Tibial nerve (tissue), 4 donors: Measurements from ENCODE around the gene SAG.

Source experiments
- CTCF ChIP-seq, 5 experiments: fragments of 200-600 bp in 3 of 5; fragments of 450-650 bp in 2 of 5; sonication (generic) in 3 of 5; IDR thresholded peaks; one replicate each; pipeline ENCODE4 v1.5.1; 2016 to 2019; ENCODE audit warnings: antibody characterized with exemption in 5 of 5, mild to moderate bottlenecking in 3 of 5, moderate library complexity in 2 of 5
- EP300 ChIP-seq, 2 donors: sonication (generic); formaldehyde crosslinking; IDR thresholded peaks; one replicate each; pipeline ENCODE4 v1.6.1; 2017; ENCODE audit warnings: antibody characterized with exemption in 2 of 2, mild to moderate bottlenecking in 1 of 2
- POLR2A ChIP-seq, 2 donors: fragments of 450-650 bp; IDR thresholded peaks; one replicate each; pipeline ENCODE4 v1.6.1; 2017; ENCODE audit warnings: antibody characterized with exemption in 2 of 2, mild to moderate bottlenecking in 2 of 2, moderate library complexity in 2 of 2

- TF ChIP-seq CTCF (IDR thresholded peaks at IDR 0.05), result no peak
- peak in 1 of 2 donors; percentile 61 for TF ChIP-seq EP300 (IDR thresholded peaks at IDR 0.05)
- TF ChIP-seq POLR2A (IDR thresholded peaks at IDR 0.05), result no peak
Observed at GRCh38 chr2:233387667-233388528, 80.3 kb downstream of the SAG start.
